ENCODE results near the gene SSC5D. TPM values are rescaled to one million over a fixed set of nuclear protein-coding genes. Genes with fewer than 3 reads are reported as not detected.

The SSC5D gene
- total and polyA plus RNA-seq, 9 of the 15 experiments (the other 6 are each of a cell fraction or from before 2014, with no cell fraction given): 0.04 to 0.71 (median 0.14) TPM; not detected in 2

- TF ChIP-seq NCOA1 (IDR thresholded peaks at IDR 0.05; ENCODE audit: low read depth) (peak; percentile 58), SIX5 (IDR thresholded peaks at IDR 0.05; ENCODE audit: borderline replicate concordance in 1 of 2, insufficient read depth in 1 of 2, low read depth in 1 of 2, low read length in 2 of 2) (peak; percentile 88 to 90), BCL6 (CRISPR knock-in tag; IDR thresholded peaks at IDR 0.05) (no peak), TOE1 (IDR thresholded peaks at IDR 0.05; ENCODE audit: borderline replicate concordance) (no peak; the same call in 1 of the 2 replicates), TOE1 (CRISPR knock-in tag; IDR thresholded peaks at IDR 0.05; ENCODE audit: borderline replicate concordance, low read depth) (peak; percentile 80; the same call in 1 of the 2 replicates), ZNF23 (CRISPR knock-in tag; IDR thresholded peaks at IDR 0.05) (no peak), NR4A1 (CRISPR knock-in tag; IDR thresholded peaks at IDR 0.05) (no peak), NR4A1 (tag; IDR thresholded peaks at IDR 0.05) (peak; percentile 77), ZBTB8A (IDR thresholded peaks at IDR 0.05; ENCODE audit: partially characterized antibody) (no peak), ZNF512 (tag; IDR thresholded peaks at IDR 0.05) (no peak), CREB3L1 (IDR thresholded peaks at IDR 0.05; ENCODE audit: borderline replicate concordance, low read depth) (peak; percentile 92), ZBTB26 (CRISPR knock-in tag; IDR thresholded peaks at IDR 0.05) (no peak), ESRRA (IDR thresholded peaks at IDR 0.05; ENCODE audit: borderline replicate concordance, low read depth) (peak; percentile 49; the same call in 1 of the 2 replicates), CEBPG (CRISPR knock-in tag; IDR thresholded peaks at IDR 0.05) (no peak), CEBPG (tag; conservative IDR thresholded peaks at IDR 0.05 in 1 of 2, IDR thresholded peaks at IDR 0.05 in 1 of 2) (no peak), GABPB1 (CRISPR knock-in tag; IDR thresholded peaks at IDR 0.05) (peak; percentile 82), ETV5 (CRISPR knock-in tag; IDR thresholded peaks at IDR 0.05; ENCODE audit: low read depth) (peak; percentile 66), MTF1 (CRISPR knock-in tag; IDR thresholded peaks at IDR 0.05; ENCODE audit: borderline replicate concordance) (no peak), NEUROD1 (IDR thresholded peaks at IDR 0.05; ENCODE audit: borderline replicate concordance, low read depth, low read length, partially characterized antibody) (peak; percentile 13), MLX (CRISPR knock-in tag; conservative IDR thresholded peaks at IDR 0.05) (no peak; a peak in 1 of 4 replicates), ZNF175 (CRISPR knock-in tag; IDR thresholded peaks at IDR 0.05; ENCODE audit: low read depth) (0 out of 2 replicates have a peak, but pooled peaks have one; percentile 44), ATF1 (CRISPR knock-in tag; IDR thresholded peaks at IDR 0.05) (peak; percentile 94), ATF1 (tag; IDR thresholded peaks at IDR 0.05) (peak; percentile 98), SREBF1 (IDR thresholded peaks at IDR 0.05; ENCODE audit: borderline replicate concordance, low read depth, low read length) (peak; percentile 67; the same call in 1 of the 2 replicates)
Measured at GRCh38 chr19:55476100-55476775, 12.0 kb upstream of the SSC5D start, which contains the start of gene ZNF628 (continued).
